KMS-11 (cell line): ENCODE measurements around the gene UBE2D2.
A peak's percentile ranks its signal among the peaks of the same experiment; 100 is the strongest.

ENCODE experiments used
- H2AFZ ChIP-seq: fragments of 200-600 bp; sonication (generic); 2 replicates; pipeline ENCODE4 v1.6.1; 2016; ENCODE audit warnings: antibody characterized with exemption, mixed run types, low read depth
- H3K27ac ChIP-seq: fragments of 200-600 bp; sonication (generic); 2 replicates; pipeline ENCODE4 v1.6.1; 2016; ENCODE audit warnings: mild to moderate bottlenecking, mixed run types
- H3K27me3 ChIP-seq: fragments of 200-600 bp; sonication (generic); 2 replicates; pipeline ENCODE4 v1.6.1; 2017; ENCODE audit warnings: mild to moderate bottlenecking, low read depth, mixed run types, moderate library complexity; ENCODE audit not compliant: insufficient read depth
- H3K36me3 ChIP-seq: fragments of 200-600 bp; sonication (generic); 2 replicates; pipeline ENCODE4 v1.6.1; 2017; ENCODE audit warnings: mild to moderate bottlenecking, mixed run types; ENCODE audit not compliant: insufficient read depth
- H3K4me1 ChIP-seq: fragments of 200-600 bp; sonication (generic); 2 replicates; pipeline ENCODE4 v1.6.1; 2016; ENCODE audit warnings: mild to moderate bottlenecking, low read depth, mixed run types; ENCODE audit not compliant: poor library complexity, severe bottlenecking
- H3K4me2 ChIP-seq: fragments of 200-600 bp; sonication (generic); 2 replicates; pipeline ENCODE4 v1.7.0; 2016; ENCODE audit warnings: mild to moderate bottlenecking, mixed run types
- H3K4me3 ChIP-seq: fragments of 200-600 bp; sonication (generic); IDR thresholded peaks from 2 replicates; pipeline ENCODE4 v1.6.1; 2017; ENCODE audit warnings: low read depth, low read length, mixed read lengths; ENCODE audit not compliant: insufficient read depth
- H3K79me2 ChIP-seq: fragments of 200-600 bp; sonication (generic); 2 replicates; pipeline ENCODE4 v1.6.1; 2016; ENCODE audit warnings: low read depth, mixed run types; ENCODE audit not compliant: insufficient read depth
- H3K9ac ChIP-seq: fragments of 200-600 bp; sonication (generic); 2 replicates; pipeline ENCODE4 v1.6.1; 2016; ENCODE audit warnings: mild to moderate bottlenecking, mixed run types
- H4K20me1 ChIP-seq: fragments of 200-600 bp; sonication (generic); 2 replicates; pipeline ENCODE4 v1.6.1; 2016; ENCODE audit warnings: mild to moderate bottlenecking, mixed run types; ENCODE audit not compliant: insufficient read depth
- TF ChIP-seq, protein P1 (sequence below): fragments of 200-600 bp; sonication (generic); conservative IDR thresholded peaks from 2 replicates; pipeline ENCODE4 v1.6.1; 2017; ENCODE audit warnings: low read depth, mild to moderate bottlenecking, antibody characterized with exemption, low read length, moderate library complexity, mixed read lengths

UBE2D2 gene

DNA sequence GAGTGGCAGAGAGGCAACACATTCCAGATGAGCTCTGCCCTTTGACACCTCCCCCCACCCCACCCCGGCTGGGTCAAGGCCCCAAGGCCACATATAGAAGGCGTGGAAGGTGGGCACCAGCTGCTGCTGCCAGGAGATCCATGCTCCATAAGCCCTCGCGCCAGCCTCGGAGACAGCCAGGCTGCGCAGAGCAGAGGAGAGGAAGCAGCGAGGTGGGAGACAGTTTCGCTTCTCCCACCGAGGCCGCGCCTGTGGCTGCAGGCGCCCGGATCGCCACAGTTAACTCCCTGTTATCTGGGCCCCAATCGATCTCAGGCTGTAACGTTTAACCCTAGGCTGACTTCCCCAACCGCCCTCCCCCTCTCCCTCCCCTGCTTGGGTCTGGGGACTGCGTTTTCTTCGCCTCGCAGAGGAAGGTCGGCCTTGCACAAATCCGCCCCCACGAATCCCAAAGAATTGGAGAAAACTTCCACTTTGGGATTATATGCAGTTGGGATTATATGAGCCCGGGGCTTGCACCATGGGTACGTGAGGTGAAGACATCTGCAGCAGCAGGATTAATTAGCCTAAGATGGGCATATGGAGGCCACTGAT is 85.9 kb downstream of the UBE2D2 start:
- Histone ChIP-seq H3K36me3 (no peaks in the 10 kb centered on the region), H3K79me2 (peaks cover 33% of the 10 kb centered on the region), H2AFZ (no peak overlapping the region), H4K20me1 (no peaks in the 10 kb centered on the region), H3K27ac (no peak overlapping the region), H3K4me1 (peaks cover 44% of the 10 kb centered on the region), H3K27me3 (no peaks in the 10 kb centered on the region), H3K4me3 (no peak overlapping the region), H3K4me2 (peak overlapping the region; percentile 94; the same call in 1 of the 2 replicates), H3K9ac (peak overlapping the region; percentile 46; the same call in 1 of the 2 replicates)
- TF ChIP-seq, protein P1, sequence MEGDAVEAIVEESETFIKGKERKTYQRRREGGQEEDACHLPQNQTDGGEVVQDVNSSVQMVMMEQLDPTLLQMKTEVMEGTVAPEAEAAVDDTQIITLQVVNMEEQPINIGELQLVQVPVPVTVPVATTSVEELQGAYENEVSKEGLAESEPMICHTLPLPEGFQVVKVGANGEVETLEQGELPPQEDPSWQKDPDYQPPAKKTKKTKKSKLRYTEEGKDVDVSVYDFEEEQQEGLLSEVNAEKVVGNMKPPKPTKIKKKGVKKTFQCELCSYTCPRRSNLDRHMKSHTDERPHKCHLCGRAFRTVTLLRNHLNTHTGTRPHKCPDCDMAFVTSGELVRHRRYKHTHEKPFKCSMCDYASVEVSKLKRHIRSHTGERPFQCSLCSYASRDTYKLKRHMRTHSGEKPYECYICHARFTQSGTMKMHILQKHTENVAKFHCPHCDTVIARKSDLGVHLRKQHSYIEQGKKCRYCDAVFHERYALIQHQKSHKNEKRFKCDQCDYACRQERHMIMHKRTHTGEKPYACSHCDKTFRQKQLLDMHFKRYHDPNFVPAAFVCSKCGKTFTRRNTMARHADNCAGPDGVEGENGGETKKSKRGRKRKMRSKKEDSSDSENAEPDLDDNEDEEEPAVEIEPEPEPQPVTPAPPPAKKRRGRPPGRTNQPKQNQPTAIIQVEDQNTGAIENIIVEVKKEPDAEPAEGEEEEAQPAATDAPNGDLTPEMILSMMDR: no peak

DNA sequence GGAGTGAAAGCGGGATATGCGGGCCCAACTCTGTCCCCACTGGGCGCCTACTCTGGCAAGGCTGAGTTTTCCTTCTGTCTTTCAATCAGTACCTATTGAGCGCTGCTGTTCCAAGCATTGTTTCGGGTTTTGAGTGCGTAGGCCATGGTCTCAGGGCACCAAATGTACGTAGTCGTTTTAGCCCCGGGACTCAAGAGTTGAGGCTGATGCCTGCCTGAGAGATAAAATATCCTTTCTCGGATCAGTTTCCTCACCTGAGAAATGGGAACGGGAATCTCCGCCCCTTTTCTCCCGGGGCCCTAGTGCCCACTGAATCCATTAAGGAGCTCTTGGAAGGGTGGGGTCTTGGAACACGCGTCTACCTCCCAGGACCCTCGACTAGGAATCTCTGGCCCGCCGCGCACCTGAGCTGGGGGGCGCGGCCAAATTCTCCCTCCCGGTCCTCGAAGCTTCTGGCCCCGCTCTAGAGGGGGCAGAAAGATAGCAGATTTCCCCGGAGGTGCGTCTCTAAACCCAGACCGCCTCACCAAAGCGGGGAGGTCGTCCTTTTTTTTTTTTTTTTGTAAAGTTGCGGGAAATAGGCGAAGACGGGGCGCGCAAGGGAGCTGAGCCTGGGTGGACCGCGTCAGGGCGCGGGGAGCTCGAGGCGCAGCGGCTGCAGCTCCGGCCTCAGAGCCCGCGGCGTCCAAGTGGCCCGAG is 86.5 kb downstream of the UBE2D2 start:
- H3K9ac ChIP-seq: peak overlapping the region; percentile 46; the same call in 1 of the 2 replicates
- H2AFZ ChIP-seq: peak overlapping the region; percentile 64; the same call in 1 of the 2 replicates
- TF ChIP-seq, protein P1: no peak

DNA sequence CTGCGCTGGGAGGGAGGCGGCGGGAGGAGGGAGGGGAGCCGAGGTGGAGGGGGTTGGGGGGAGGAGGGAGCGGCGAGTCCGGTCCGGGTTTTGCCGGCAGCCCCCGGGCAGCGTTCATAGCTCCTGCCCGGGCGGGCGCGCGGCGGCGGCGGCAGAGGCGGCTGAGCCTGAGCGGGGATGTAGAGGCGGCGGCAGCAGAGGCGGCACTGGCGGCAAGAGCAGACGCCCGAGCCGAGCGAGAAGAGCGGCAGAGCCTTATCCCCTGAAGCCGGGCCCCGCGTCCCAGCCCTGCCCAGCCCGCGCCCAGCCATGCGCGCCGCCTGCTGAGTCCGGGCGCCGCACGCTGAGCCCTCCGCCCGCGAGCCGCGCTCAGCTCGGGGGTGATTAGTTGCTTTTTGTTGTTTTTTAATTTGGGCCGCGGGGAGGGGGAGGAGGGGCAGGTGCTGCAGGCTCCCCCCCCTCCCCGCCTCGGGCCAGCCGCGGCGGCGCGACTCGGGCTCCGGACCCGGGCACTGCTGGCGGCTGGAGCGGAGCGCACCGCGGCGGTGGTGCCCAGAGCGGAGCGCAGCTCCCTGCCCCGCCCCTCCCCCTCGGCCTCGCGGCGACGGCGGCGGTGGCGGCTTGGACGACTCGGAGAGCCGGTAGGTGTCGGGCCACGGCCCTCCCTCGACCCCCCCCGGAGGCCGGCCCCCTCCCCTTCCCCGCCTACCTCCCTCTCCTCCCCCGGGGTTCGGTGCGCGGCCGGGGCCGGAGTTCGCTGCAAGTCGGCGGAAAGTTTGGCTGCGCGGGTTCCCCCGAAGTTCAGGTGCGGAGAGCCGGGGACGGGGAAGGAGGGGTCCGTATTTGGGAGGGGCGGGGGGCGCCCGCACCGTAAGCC is 87.3 kb downstream of the UBE2D2 start, which contains the start of gene CXXC5:
TSS of gene CXXC5 (plus strand) at position 145 of the 877 bp plus-strand sequence. CDS start 32,175 bp downstream, outside the sequence.
- no peak within 1 kb of the TSS for H3K4me3 ChIP-seq
- TF ChIP-seq, protein P1: no peak
- peak within 1 kb of the TSS; percentile 79 for H3K9ac ChIP-seq
- H2AFZ ChIP-seq: peak within 1 kb of the TSS; percentile 64; the same call in 1 of the 2 replicates
- peak within 1 kb of the TSS; percentile 94 for H3K4me2 ChIP-seq
- H3K36me3 ChIP-seq: no peaks in the 10 kb centered on the region
- peaks cover 48% of the 10 kb centered on the region for H3K79me2 ChIP-seq
- H4K20me1 ChIP-seq: peaks cover 13% of the 10 kb centered on the region; the same call in 1 of the 2 replicates
- no peaks in the 10 kb centered on the region for H3K27me3 ChIP-seq
- H3K27ac ChIP-seq: peak within 1 kb of the TSS; percentile 69
- H3K4me1 ChIP-seq: peaks cover 53% of the 10 kb centered on the region

More for the DNA sequence above, 86.5 kb downstream of the UBE2D2 start:
- Histone ChIP-seq H3K27me3 (no peaks in the 10 kb centered on the region), H3K27ac (peak overlapping the region; percentile 28; the same call in 1 of the 2 replicates), H3K79me2 (peaks cover 40% of the 10 kb centered on the region), H3K4me3 (no peak overlapping the region), H3K4me2 (peak overlapping the region; percentile 94), H4K20me1 (peaks cover 6% of the 10 kb centered on the region; the same call in 1 of the 2 replicates), H3K4me1 (peaks cover 51% of the 10 kb centered on the region), H3K36me3 (no peaks in the 10 kb centered on the region)
